ENCODE data around the gene TMEM139.

TMEM139 gene

GRCh38 chr7:143284591-143285469 lies at the start of gene TMEM139:
Gene TMEM139 (plus strand): TSS chr7:143284958. CDS start chr7:143285958, 1,000 bp downstream.
- H3K27ac Mint-ChIP-seq: peak within 1 kb of the TSS; percentile 19
- no peak for DNase-seq (ENCODE audit: low spot score)
- H3K27me3 Mint-ChIP-seq (ENCODE audit: low read depth): no peaks in the 10 kb centered on the region
- peaks cover 20% of the 10 kb centered on the region for H3K36me3 Mint-ChIP-seq (ENCODE audit: low read depth)
- peaks cover 42% of the 10 kb centered on the region for H3K4me1 Mint-ChIP-seq (ENCODE audit: low read depth)
- H3K9me3 Mint-ChIP-seq: peaks cover 7% of the 10 kb centered on the region
- no peak within 1 kb of the TSS for H3K4me3 Mint-ChIP-seq

GRCh38 chr7:143235561-143235960 lies 49.2 kb upstream of the TMEM139 start:
- H3K27ac Mint-ChIP-seq: no peak overlapping the region

GRCh38 chr7:143236408-143236990 lies 48.3 kb upstream of the TMEM139 start:
- Mint-ChIP-seq H3K36me3 (ENCODE audit: low read depth) (peaks cover 11% of the 10 kb centered on the region), H3K4me1 (ENCODE audit: low read depth) (peaks cover 15% of the 10 kb centered on the region), H3K27ac (no peak overlapping the region), H3K9me3 (peaks cover 25% of the 10 kb centered on the region), H3K4me3 (no peak overlapping the region), H3K27me3 (ENCODE audit: low read depth) (peaks cover 34% of the 10 kb centered on the region)
- no peak for DNase-seq (ENCODE audit: low spot score)

More at GRCh38 chr7:143235561-143235960, 49.2 kb upstream of the TMEM139 start:
- Mint-ChIP-seq H3K36me3 (ENCODE audit: low read depth) (peaks cover 11% of the 10 kb centered on the region), H3K4me1 (ENCODE audit: low read depth) (peaks cover 5% of the 10 kb centered on the region), H3K4me3 (no peak overlapping the region), H3K9me3 (peaks cover 25% of the 10 kb centered on the region), H3K27me3 (ENCODE audit: low read depth) (peaks cover 34% of the 10 kb centered on the region)
- DNase-seq (ENCODE audit: low spot score): no peak

GRCh38 chr7:143237366-143237765 lies 47.4 kb upstream of the TMEM139 start:
- H3K4me1 Mint-ChIP-seq (ENCODE audit: low read depth): peaks cover 21% of the 10 kb centered on the region
- peaks cover 11% of the 10 kb centered on the region for H3K36me3 Mint-ChIP-seq (ENCODE audit: low read depth)
- peaks cover 25% of the 10 kb centered on the region for H3K9me3 Mint-ChIP-seq
- H3K4me3 Mint-ChIP-seq: no peak overlapping the region
- H3K27ac Mint-ChIP-seq: no peak overlapping the region
- H3K27me3 Mint-ChIP-seq (ENCODE audit: low read depth): peaks cover 34% of the 10 kb centered on the region
- no peak for DNase-seq (ENCODE audit: low spot score)

GRCh38 chr7:143238289-143238980 lies 46.3 kb upstream of the TMEM139 start:
- Mint-ChIP-seq H3K36me3 (ENCODE audit: low read depth) (peaks cover 11% of the 10 kb centered on the region), H3K9me3 (peaks cover 25% of the 10 kb centered on the region), H3K4me3 (no peak overlapping the region), H3K27me3 (ENCODE audit: low read depth) (peaks cover 29% of the 10 kb centered on the region), H3K4me1 (ENCODE audit: low read depth) (peaks cover 28% of the 10 kb centered on the region), H3K27ac (no peak overlapping the region)
- DNase-seq (ENCODE audit: low spot score): no peak

GRCh38 chr7:143239813-143240212 lies 44.9 kb upstream of the TMEM139 start:
- H3K27ac Mint-ChIP-seq: no peak overlapping the region
- H3K4me3 Mint-ChIP-seq: no peak overlapping the region
- H3K9me3 Mint-ChIP-seq: peaks cover 25% of the 10 kb centered on the region
- no peak for DNase-seq (ENCODE audit: low spot score)
- H3K4me1 Mint-ChIP-seq (ENCODE audit: low read depth): peaks cover 41% of the 10 kb centered on the region
- peaks cover 17% of the 10 kb centered on the region for H3K27me3 Mint-ChIP-seq (ENCODE audit: low read depth)
- peaks cover 16% of the 10 kb centered on the region for H3K36me3 Mint-ChIP-seq (ENCODE audit: low read depth)

- Mint-ChIP-seq H3K27ac (peak overlapping the region; percentile 11), H3K4me3 (no peak overlapping the region)
These were observed 44.2 kb upstream of the TMEM139 start for GRCh38 chr7:143240291-143241168.

GRCh38 chr7:143242306-143242705 lies 42.5 kb upstream of the TMEM139 start:
- no peaks in the 10 kb centered on the region for H3K27me3 Mint-ChIP-seq (ENCODE audit: low read depth)
- H3K9me3 Mint-ChIP-seq: peaks cover 17% of the 10 kb centered on the region
- H3K27ac Mint-ChIP-seq: no peak overlapping the region
- H3K4me1 Mint-ChIP-seq (ENCODE audit: low read depth): peaks cover 62% of the 10 kb centered on the region
- peaks cover 11% of the 10 kb centered on the region for H3K36me3 Mint-ChIP-seq (ENCODE audit: low read depth)
- DNase-seq (ENCODE audit: low spot score): no peak
- no peak overlapping the region for H3K4me3 Mint-ChIP-seq

More at GRCh38 chr7:143240291-143241168, 44.2 kb upstream of the TMEM139 start:
- H3K36me3 Mint-ChIP-seq (ENCODE audit: low read depth): peaks cover 13% of the 10 kb centered on the region
- peak; percentile 61 for DNase-seq (ENCODE audit: low spot score)
- peaks cover 12% of the 10 kb centered on the region for H3K27me3 Mint-ChIP-seq (ENCODE audit: low read depth)
- peaks cover 45% of the 10 kb centered on the region for H3K4me1 Mint-ChIP-seq (ENCODE audit: low read depth)
- H3K9me3 Mint-ChIP-seq: peaks cover 20% of the 10 kb centered on the region

- no peak overlapping the region for H3K4me3 Mint-ChIP-seq
- DNase-seq (ENCODE audit: low spot score): no peak
- peaks cover 63% of the 10 kb centered on the region for H3K4me1 Mint-ChIP-seq (ENCODE audit: low read depth)
- H3K27ac Mint-ChIP-seq: no peak overlapping the region
- peaks cover 13% of the 10 kb centered on the region for H3K36me3 Mint-ChIP-seq (ENCODE audit: low read depth)
- no peaks in the 10 kb centered on the region for H3K27me3 Mint-ChIP-seq (ENCODE audit: low read depth)
- H3K9me3 Mint-ChIP-seq: peaks cover 17% of the 10 kb centered on the region
These were observed 41.6 kb upstream of the TMEM139 start for GRCh38 chr7:143243111-143243510.

GRCh38 chr7:143243614-143244013 lies 41.1 kb upstream of the TMEM139 start:
- DNase-seq (ENCODE audit: low spot score): no peak
- Mint-ChIP-seq H3K9me3 (peaks cover 19% of the 10 kb centered on the region), H3K27ac (peak overlapping the region; percentile 64), H3K4me1 (ENCODE audit: low read depth) (peaks cover 67% of the 10 kb centered on the region), H3K4me3 (peak overlapping the region; percentile 50), H3K36me3 (ENCODE audit: low read depth) (peaks cover 17% of the 10 kb centered on the region), H3K27me3 (ENCODE audit: low read depth) (no peaks in the 10 kb centered on the region)

GRCh38 chr7:143244321-143244720 lies 40.4 kb upstream of the TMEM139 start:
- H3K36me3 Mint-ChIP-seq (ENCODE audit: low read depth): peaks cover 24% of the 10 kb centered on the region
- H3K4me1 Mint-ChIP-seq (ENCODE audit: low read depth): peaks cover 71% of the 10 kb centered on the region
- no peaks in the 10 kb centered on the region for H3K27me3 Mint-ChIP-seq (ENCODE audit: low read depth)
- peak overlapping the region; percentile 75 for H3K27ac Mint-ChIP-seq
- H3K4me3 Mint-ChIP-seq: peak overlapping the region; percentile 47
- H3K9me3 Mint-ChIP-seq: peaks cover 19% of the 10 kb centered on the region
- DNase-seq (ENCODE audit: low spot score): no peak

- peak overlapping the region; percentile 75 for H3K27ac Mint-ChIP-seq
- DNase-seq (ENCODE audit: low spot score): no peak
- H3K27me3 Mint-ChIP-seq (ENCODE audit: low read depth): no peaks in the 10 kb centered on the region
- H3K4me1 Mint-ChIP-seq (ENCODE audit: low read depth): peaks cover 77% of the 10 kb centered on the region
- H3K9me3 Mint-ChIP-seq: peaks cover 27% of the 10 kb centered on the region
- H3K36me3 Mint-ChIP-seq (ENCODE audit: low read depth): peaks cover 31% of the 10 kb centered on the region
- peak overlapping the region; percentile 25 for H3K4me3 Mint-ChIP-seq
These were observed 39.6 kb upstream of the TMEM139 start for GRCh38 chr7:143245123-143245522.

- Mint-ChIP-seq H3K27ac (peak overlapping the region; percentile 60), H3K27me3 (ENCODE audit: low read depth) (no peaks in the 10 kb centered on the region), H3K4me1 (ENCODE audit: low read depth) (peaks cover 79% of the 10 kb centered on the region), H3K36me3 (ENCODE audit: low read depth) (peaks cover 48% of the 10 kb centered on the region), H3K9me3 (peaks cover 45% of the 10 kb centered on the region), H3K4me3 (no peak overlapping the region)
- DNase-seq (ENCODE audit: low spot score): no peak
These were observed 37.4 kb upstream of the TMEM139 start for GRCh38 chr7:143247372-143247771.

Measured in T-helper 2 cell treated with Interferon-gamma antibody and Interleukin-4, amounts not matched to agents 5 μg/mL and 100 μg/mL, for 36 hours (primary cell).